ENCODE measurements around the gene KIAA0825.
A peak's percentile ranks its signal among the peaks of the same experiment; 100 is the strongest.
"Not testable (repeated sequence)": the region's sequence is repeated elsewhere in the genome, so short reads cannot be mapped to it uniquely, and the experiment has no call there.

The KIAA0825 gene

DNA sequence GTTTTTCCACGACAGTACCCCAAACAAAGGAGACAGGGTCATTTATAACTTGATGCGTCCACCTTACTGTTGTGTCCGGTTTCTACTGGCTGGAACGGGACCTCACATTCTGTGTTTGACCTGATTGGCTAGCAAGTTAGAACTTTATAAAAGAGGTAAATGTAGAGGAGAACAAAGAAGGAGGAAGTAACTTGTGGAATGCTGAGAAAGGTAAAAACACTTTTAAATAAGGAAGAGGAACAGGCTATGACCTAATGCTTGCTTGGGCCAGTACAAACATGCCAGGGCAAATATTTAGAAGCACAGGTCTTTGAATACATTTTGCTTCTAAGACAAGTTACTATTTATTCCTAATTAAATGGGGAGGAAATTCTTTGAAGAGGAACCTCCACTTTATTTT, 251.6 kb downstream of the KIAA0825 start:
- no peak overlapping the region for H3K9ac ChIP-seq (ENCODE audit: insufficient read length, low read depth)
- H3K9me3 ChIP-seq (ENCODE audit: insufficient read depth, low read length) = no peaks in the 10 kb centered on the region
- H3K36me3 ChIP-seq (ENCODE audit: insufficient read depth, insufficient read length, low read length) = no peaks in the 10 kb centered on the region
- no peaks in the 10 kb centered on the region for H3K27me3 ChIP-seq (ENCODE audit: insufficient read depth, insufficient read length)
- TF ChIP-seq YY1 (IDR thresholded peaks at IDR 0.05; ENCODE audit: insufficient read depth, insufficient read length) (no peak), SUZ12 (IDR thresholded peaks at IDR 0.05; ENCODE audit: extremely low read depth, insufficient read depth, insufficient read length) (no peak), ZNF274 (IDR thresholded peaks at IDR 0.05; ENCODE audit: low read depth, low read length) (no peak)
- H3K4me1 ChIP-seq (ENCODE audit: insufficient read depth, insufficient read length) = no peaks in the 10 kb centered on the region
- no peak overlapping the region for H3K4me3 ChIP-seq (ENCODE audit: insufficient read length, low read depth)
- no peak for DNase-seq (ENCODE audit: low read depth, low spot score)

DNA sequence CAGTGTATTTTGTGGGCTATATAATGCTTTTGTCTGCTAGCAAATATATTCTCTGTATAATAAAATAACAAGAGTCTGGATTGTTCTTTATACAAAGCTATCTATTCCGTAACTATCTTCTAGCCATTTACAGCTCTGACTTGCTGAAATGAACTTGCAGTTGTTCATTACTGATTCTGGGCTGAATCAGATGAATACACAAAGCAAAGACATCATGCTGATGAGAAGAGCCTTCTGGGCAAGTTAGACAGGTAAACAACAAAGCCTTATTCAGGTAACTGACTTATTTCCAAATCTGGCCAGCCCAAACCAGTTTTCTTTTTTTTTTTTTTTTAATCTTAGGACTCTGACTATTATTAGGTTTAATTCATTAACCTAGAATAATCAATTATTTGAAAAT, 255.5 kb downstream of the KIAA0825 start:
- Histone ChIP-seq H3K36me3 (ENCODE audit: insufficient read depth, insufficient read length, low read length) (no peaks in the 10 kb centered on the region), H3K9me3 (ENCODE audit: insufficient read depth, low read length) (no peaks in the 10 kb centered on the region), H3K4me3 (ENCODE audit: insufficient read length, low read depth) (no peak overlapping the region), H3K27me3 (ENCODE audit: insufficient read depth, insufficient read length) (no peaks in the 10 kb centered on the region), H3K9ac (ENCODE audit: insufficient read length, low read depth) (no peak overlapping the region), H3K4me1 (ENCODE audit: insufficient read depth, insufficient read length) (no peaks in the 10 kb centered on the region)
- TF ChIP-seq YY1 (IDR thresholded peaks at IDR 0.05; ENCODE audit: insufficient read depth, insufficient read length) = no peak
- TF ChIP-seq ZNF274 (IDR thresholded peaks at IDR 0.05; ENCODE audit: low read depth, low read length) = no peak
- no peak for TF ChIP-seq SUZ12 (IDR thresholded peaks at IDR 0.05; ENCODE audit: extremely low read depth, insufficient read depth, insufficient read length)
- DNase-seq (ENCODE audit: low read depth, low spot score) = no peak

GRCh38 chr5:94361832-94362796, 256.3 kb downstream of the KIAA0825 start:
- Histone ChIP-seq H3K9ac (ENCODE audit: insufficient read length, low read depth) (no peak overlapping the region), H3K9me3 (ENCODE audit: insufficient read depth, low read length) (no peaks in the 10 kb centered on the region), H3K4me1 (ENCODE audit: insufficient read depth, insufficient read length) (no peaks in the 10 kb centered on the region), H3K36me3 (ENCODE audit: insufficient read depth, insufficient read length, low read length) (no peaks in the 10 kb centered on the region), H3K4me3 (ENCODE audit: insufficient read length, low read depth) (no peak overlapping the region), H3K27me3 (ENCODE audit: insufficient read depth, insufficient read length) (no peaks in the 10 kb centered on the region)
- TF ChIP-seq ZNF274 (IDR thresholded peaks at IDR 0.05; ENCODE audit: low read depth, low read length) (no peak), SUZ12 (IDR thresholded peaks at IDR 0.05; ENCODE audit: extremely low read depth, insufficient read depth, insufficient read length) (no peak), YY1 (IDR thresholded peaks at IDR 0.05; ENCODE audit: insufficient read depth, insufficient read length) (no peak)
- DNase-seq (ENCODE audit: low read depth, low spot score) = peak; percentile 25

DNA sequence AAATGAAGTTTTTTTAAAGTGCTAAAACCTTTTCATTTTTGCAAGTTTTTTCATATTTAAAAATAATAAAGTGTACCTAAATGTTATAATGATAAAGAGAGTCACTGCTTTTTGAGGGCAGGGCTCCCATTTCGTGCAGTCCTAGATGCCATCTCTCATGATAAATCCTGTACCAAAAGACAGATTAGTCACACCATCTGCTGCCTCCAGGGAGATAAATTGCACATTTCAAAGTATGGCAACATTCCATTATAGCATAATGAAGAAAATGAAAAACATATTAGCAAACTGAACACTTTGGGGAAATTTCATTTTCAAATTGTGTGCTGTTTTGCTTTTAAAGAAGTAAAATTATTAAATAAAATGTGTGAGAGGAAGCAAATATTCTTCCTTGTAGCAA, 257.2 kb downstream of the KIAA0825 start:
- Histone ChIP-seq H3K4me1 (ENCODE audit: insufficient read depth, insufficient read length) (no peaks in the 10 kb centered on the region), H3K27me3 (ENCODE audit: insufficient read depth, insufficient read length) (no peaks in the 10 kb centered on the region), H3K36me3 (ENCODE audit: insufficient read depth, insufficient read length, low read length) (no peaks in the 10 kb centered on the region), H3K9me3 (ENCODE audit: insufficient read depth, low read length) (no peaks in the 10 kb centered on the region), H3K9ac (ENCODE audit: insufficient read length, low read depth) (no peak overlapping the region), H3K4me3 (ENCODE audit: insufficient read length, low read depth) (no peak overlapping the region)
- no peak for TF ChIP-seq YY1 (IDR thresholded peaks at IDR 0.05; ENCODE audit: insufficient read depth, insufficient read length)
- no peak for TF ChIP-seq SUZ12 (IDR thresholded peaks at IDR 0.05; ENCODE audit: extremely low read depth, insufficient read depth, insufficient read length)
- no peak for TF ChIP-seq ZNF274 (IDR thresholded peaks at IDR 0.05; ENCODE audit: low read depth, low read length)
- no peak for DNase-seq (ENCODE audit: low read depth, low spot score)

DNA sequence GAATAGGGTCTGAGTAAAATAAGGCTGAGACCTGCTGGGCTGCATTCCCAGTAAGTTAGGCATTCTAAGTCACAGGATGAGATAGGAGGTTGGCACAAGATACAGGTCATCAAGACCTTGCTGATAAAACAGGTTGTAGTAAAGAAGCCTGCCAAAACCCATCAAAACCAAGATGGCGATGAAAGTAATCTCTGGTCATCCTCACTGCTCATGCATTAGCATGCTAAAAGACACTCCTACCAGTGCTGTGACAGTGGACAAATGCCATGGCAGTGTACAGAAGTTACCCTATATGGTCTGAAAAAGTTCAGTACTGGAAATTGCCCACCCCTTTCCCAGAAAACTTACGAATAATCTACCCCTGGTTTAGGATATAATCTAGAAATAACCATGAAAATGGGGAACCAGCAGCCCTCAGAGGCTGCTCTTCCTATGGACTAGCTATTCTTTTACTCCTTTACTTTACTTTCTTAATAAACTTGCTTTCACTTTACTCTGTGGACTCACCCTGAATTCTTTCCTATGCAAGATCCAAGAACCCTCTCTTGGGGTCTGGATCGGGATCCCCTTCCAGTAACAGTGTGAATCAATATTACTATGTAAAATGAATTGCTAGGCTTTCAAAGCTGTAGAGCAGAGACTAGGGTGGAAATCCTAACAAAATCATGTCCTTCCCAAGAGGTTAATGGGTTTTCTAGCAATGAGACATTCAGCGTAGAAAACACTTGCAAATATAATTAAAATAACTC, 257.8 kb downstream of the KIAA0825 start:
- H3K9me3 ChIP-seq (ENCODE audit: insufficient read depth, low read length) = no peaks in the 10 kb centered on the region
- no peaks in the 10 kb centered on the region for H3K36me3 ChIP-seq (ENCODE audit: insufficient read depth, insufficient read length, low read length)
- TF ChIP-seq ZNF274 (IDR thresholded peaks at IDR 0.05; ENCODE audit: low read depth, low read length) = no peak
- no peak for TF ChIP-seq SUZ12 (IDR thresholded peaks at IDR 0.05; ENCODE audit: extremely low read depth, insufficient read depth, insufficient read length)
- no peak for TF ChIP-seq YY1 (IDR thresholded peaks at IDR 0.05; ENCODE audit: insufficient read depth, insufficient read length)
- no peaks in the 10 kb centered on the region for H3K4me1 ChIP-seq (ENCODE audit: insufficient read depth, insufficient read length)
- no peak overlapping the region for H3K9ac ChIP-seq (ENCODE audit: insufficient read length, low read depth)
- DNase-seq (ENCODE audit: low read depth, low spot score) = no peak
- no peak overlapping the region for H3K4me3 ChIP-seq (ENCODE audit: insufficient read length, low read depth)
- H3K27me3 ChIP-seq (ENCODE audit: insufficient read depth, insufficient read length) = no peaks in the 10 kb centered on the region

- no peak for DNase-seq (ENCODE audit: low read depth, low spot score)
- no peaks in the 10 kb centered on the region for H3K27me3 ChIP-seq (ENCODE audit: insufficient read depth, insufficient read length)
- H3K9me3 ChIP-seq (ENCODE audit: insufficient read depth, low read length) = no peaks in the 10 kb centered on the region
- H3K9ac ChIP-seq (ENCODE audit: insufficient read length, low read depth) = no peak overlapping the region
- no peaks in the 10 kb centered on the region for H3K36me3 ChIP-seq (ENCODE audit: insufficient read depth, insufficient read length, low read length)
- no peak for TF ChIP-seq ZNF274 (IDR thresholded peaks at IDR 0.05; ENCODE audit: low read depth, low read length)
- no peak for TF ChIP-seq SUZ12 (IDR thresholded peaks at IDR 0.05; ENCODE audit: extremely low read depth, insufficient read depth, insufficient read length)
- TF ChIP-seq YY1 (IDR thresholded peaks at IDR 0.05; ENCODE audit: insufficient read depth, insufficient read length) = no peak
- no peak overlapping the region for H3K4me3 ChIP-seq (ENCODE audit: insufficient read length, low read depth)
- H3K4me1 ChIP-seq (ENCODE audit: insufficient read depth, insufficient read length) = no peaks in the 10 kb centered on the region
Measured at GRCh38 chr5:94359880-94360279, 258.5 kb downstream of the KIAA0825 start.

GRCh38 chr5:94355811-94356210, 262.6 kb downstream of the KIAA0825 start:
- no peaks in the 10 kb centered on the region for H3K36me3 ChIP-seq (ENCODE audit: insufficient read depth, insufficient read length, low read length)
- no peak for DNase-seq (ENCODE audit: low read depth, low spot score)
- no peaks in the 10 kb centered on the region for H3K27me3 ChIP-seq (ENCODE audit: insufficient read depth, insufficient read length)
- TF ChIP-seq ZNF274 (IDR thresholded peaks at IDR 0.05; ENCODE audit: low read depth, low read length) = no peak
- TF ChIP-seq SUZ12 (IDR thresholded peaks at IDR 0.05; ENCODE audit: extremely low read depth, insufficient read depth, insufficient read length) = no peak
- no peak for TF ChIP-seq YY1 (IDR thresholded peaks at IDR 0.05; ENCODE audit: insufficient read depth, insufficient read length)
- H3K4me1 ChIP-seq (ENCODE audit: insufficient read depth, insufficient read length) = no peaks in the 10 kb centered on the region
- no peak overlapping the region for H3K4me3 ChIP-seq (ENCODE audit: insufficient read length, low read depth)
- H3K9me3 ChIP-seq (ENCODE audit: insufficient read depth, low read length) = no peaks in the 10 kb centered on the region
- no peak overlapping the region for H3K9ac ChIP-seq (ENCODE audit: insufficient read length, low read depth)

DNA sequence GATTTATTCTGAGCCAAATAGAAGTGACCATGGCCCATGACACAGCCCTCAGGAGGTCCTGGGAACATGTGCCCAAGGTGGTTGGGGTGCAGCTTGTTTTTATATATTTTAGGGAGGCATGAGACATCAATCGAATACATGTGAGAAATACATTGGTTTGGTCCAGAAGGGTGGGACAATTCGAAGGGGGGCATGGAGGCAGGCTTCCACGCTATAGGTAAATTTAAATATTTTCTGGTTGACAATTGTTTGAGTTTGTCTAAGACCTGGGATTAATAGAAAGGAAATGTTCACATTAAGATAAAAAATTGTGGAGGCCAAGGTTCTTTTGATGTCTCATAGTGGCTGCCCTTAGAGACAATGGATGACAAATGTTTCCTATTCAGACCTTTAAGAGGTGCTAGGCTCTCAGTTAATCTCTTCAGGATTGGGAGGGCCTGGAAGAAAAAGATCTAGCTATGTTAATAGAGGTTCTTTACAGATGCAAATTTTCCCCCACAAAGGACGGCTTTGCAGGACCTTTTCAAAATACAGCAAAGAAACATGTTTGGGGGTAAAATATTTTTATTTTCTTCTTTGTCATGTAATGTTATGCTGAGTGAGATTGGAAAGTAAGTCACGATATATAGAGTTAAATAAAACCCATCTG, 263.4 kb downstream of the KIAA0825 start:
- not testable (repeated sequence) for H3K9me3 ChIP-seq (ENCODE audit: insufficient read depth, low read length); H3K4me1 ChIP-seq (ENCODE audit: insufficient read depth, insufficient read length); H3K9ac ChIP-seq (ENCODE audit: insufficient read length, low read depth); H3K27me3 ChIP-seq (ENCODE audit: insufficient read depth, insufficient read length); H3K36me3 ChIP-seq (ENCODE audit: insufficient read depth, insufficient read length, low read length); H3K4me3 ChIP-seq (ENCODE audit: insufficient read length, low read depth)
- peak; percentile 38 for DNase-seq (ENCODE audit: low read depth, low spot score)
